ENCODE results near the gene RFC3.

GRCh38 chr13:33816912-33817311 is 1.0 kb upstream of the RFC3 start:
- no peak for TF ChIP-seq CTCF (IDR thresholded peaks at IDR 0.05)
- TF ChIP-seq POLR2A (IDR thresholded peaks at IDR 0.05): no peak

All from adrenal gland (tissue), 5 donors.